GM23338 (cell line): ENCODE data around the gene MAGEB16. TPM values are rescaled to one million over a fixed set of nuclear protein-coding genes. Genes with fewer than 3 reads are reported as not detected.

Experiments used
- ATAC-seq: fragments of 200-7000 bp; cut with Tn5 transposase; 3 replicates; pipeline ENCODE4 v1.9.1; 2020
- DNase-seq: peaks from one replicate; pipeline ENCODE4 v3.0.0-alpha.2; 2015; ENCODE audit warnings: low spot score
- H2AFZ ChIP-seq: fragments of 200-600 bp; sonication (generic); 2 replicates; pipeline ENCODE4 v1.8.0; 2016; ENCODE audit warnings: antibody characterized with exemption, mild to moderate bottlenecking, moderate library complexity
- H3F3A ChIP-seq: fragments of 200-600 bp; sonication (generic); replicated peaks from 2 replicates; pipeline ENCODE4 v1.8.0; 2017; ENCODE audit warnings: antibody characterized with exemption, mixed run types, low read depth
- H3K27ac ChIP-seq: fragments of 200-600 bp; sonication (generic); 2 replicates; pipeline ENCODE4 v1.6.1; 2016; ENCODE audit warnings: low read depth
- H3K27me3 ChIP-seq: fragments of 200-600 bp; sonication (generic); 2 replicates; pipeline ENCODE4 v1.8.0; 2016; ENCODE audit warnings: mild to moderate bottlenecking, mixed run types, moderate library complexity; ENCODE audit not compliant: insufficient read depth
- H3K36me3 ChIP-seq: fragments of 200-600 bp; sonication (generic); 2 replicates; pipeline ENCODE4 v1.8.0; 2016; ENCODE audit warnings: mild to moderate bottlenecking; ENCODE audit not compliant: insufficient read depth
- H3K4me1 ChIP-seq: fragments of 200-600 bp; sonication (generic); 2 replicates; pipeline ENCODE4 v1.8.0; 2016; ENCODE audit warnings: mild to moderate bottlenecking, moderate library complexity; ENCODE audit not compliant: insufficient read depth
- H3K4me2 ChIP-seq: fragments of 200-600 bp; sonication (generic); 2 replicates; pipeline ENCODE4 v1.7.1; 2017; ENCODE audit warnings: mixed run types
- H3K4me3 ChIP-seq: fragments of 200-600 bp; sonication (generic); 2 replicates; pipeline ENCODE4 v1.6.1; 2016; ENCODE audit warnings: mixed run types
- H3K79me2 ChIP-seq: fragments of 200-600 bp; sonication (generic); replicated peaks from 2 replicates; pipeline ENCODE4 v1.8.0; 2017; ENCODE audit warnings: mild to moderate bottlenecking; ENCODE audit not compliant: insufficient read depth
- H3K9me2 ChIP-seq: fragments of 200-600 bp; sonication (generic); 2 replicates; pipeline ENCODE4 v1.8.0; 2017; ENCODE audit not compliant: insufficient read depth
- H4K20me1 ChIP-seq: fragments of 200-600 bp; sonication (generic); replicated peaks from 2 replicates; pipeline ENCODE4 v1.8.0; 2017; ENCODE audit warnings: mild to moderate bottlenecking; ENCODE audit not compliant: insufficient read depth
- H3K27ac Mint-ChIP-seq: 2 replicates; pipeline ENCODE4 v1.8.0; 2020; ENCODE audit warnings: inconsistent platforms, mild to moderate bottlenecking, moderate library complexity, mixed read lengths
- H3K27me3 Mint-ChIP-seq: 3 replicates; pipeline ENCODE4 v1.8.0; 2022; ENCODE audit warnings: low read depth, mild to moderate bottlenecking, moderate library complexity, mixed read lengths, inconsistent platforms; ENCODE audit not compliant: insufficient read depth, poor library complexity
- H3K36me3 Mint-ChIP-seq: 3 replicates; pipeline ENCODE4 v1.8.0; 2021; ENCODE audit warnings: low read depth, mild to moderate bottlenecking, inconsistent platforms, moderate library complexity, mixed read lengths
- H3K4me1 Mint-ChIP-seq: 3 replicates; pipeline ENCODE4 v1.8.0; 2020; ENCODE audit warnings: mild to moderate bottlenecking, inconsistent platforms, mixed read lengths
- H3K4me3 Mint-ChIP-seq: 3 replicates; pipeline ENCODE4 v1.8.0; 2021; ENCODE audit warnings: moderate library complexity, mild to moderate bottlenecking, inconsistent platforms, mixed read lengths
- H3K9me3 Mint-ChIP-seq: 3 replicates; pipeline ENCODE4 v1.8.0; 2020; ENCODE audit warnings: moderate library complexity, mild to moderate bottlenecking, inconsistent platforms, mixed read lengths
- CREB1 ChIP-seq: fragments of 250-450 bp; sonication (Bioruptor Pico); IDR thresholded peaks from 2 replicates; pipeline ENCODE4 v1.5.0; 2020; ENCODE audit warnings: low read depth, mild to moderate bottlenecking, moderate library complexity
- EZH2 ChIP-seq: fragments of 200-600 bp; sonication (generic); IDR thresholded peaks from one replicate; pipeline ENCODE4 v1.8.0; 2017; ENCODE audit warnings: antibody characterized with exemption, mild to moderate bottlenecking, low read depth; ENCODE audit not compliant: unreplicated experiment
- JUNB ChIP-seq: IDR thresholded peaks from one replicate; pipeline ENCODE4 v1.6.1; 2016; ENCODE audit warnings: antibody characterized with exemption; ENCODE audit not compliant: unreplicated experiment
- NANOG ChIP-seq: IDR thresholded peaks from 2 replicates; pipeline ENCODE4 v1.6.1; 2016; ENCODE audit warnings: antibody characterized with exemption, borderline replicate concordance
- POLR2AphosphoS5 ChIP-seq: IDR thresholded peaks from 2 replicates; pipeline ENCODE4 v1.6.1; 2016; ENCODE audit warnings: antibody characterized with exemption, low read depth
- ZNF331 ChIP-seq: fragments of 250-450 bp; sonication (Bioruptor Pico); IDR thresholded peaks from 2 replicates; pipeline ENCODE4 v1.5.0; 2020; ENCODE audit warnings: low read depth, mild to moderate bottlenecking, moderate library complexity
- polyA plus RNA-seq: library from polyadenylated mRNA; unstranded; fragments of >200 nt; fragmentation: Nextera tagmentation; extraction: Ambion mirVana; gene quantifications from 2 replicates; pipeline ENCODE4 v1.2.1, GENCODE V29; 2016
- total RNA-seq: library from RNA; depleted of rRNA; stranded (reverse); fragments of >200 nt; shearing (Covaris generic); gene quantifications from 2 replicates; pipeline ENCODE4 v1.2.3, GENCODE V29; 2014
- TF ChIP-seq, protein P1 (sequence below): IDR thresholded peaks from 2 replicates; pipeline ENCODE4 v1.6.1; 2016; ENCODE audit warnings: antibody characterized with exemption
- TF ChIP-seq, protein P2 (sequence below): fragments of 250-450 bp; sonication (Bioruptor Pico); IDR thresholded peaks from 2 replicates; pipeline ENCODE4 v1.5.0; 2020; ENCODE audit warnings: mild to moderate bottlenecking, moderate library complexity
- TF ChIP-seq, protein P3 (sequence below): IDR thresholded peaks from one replicate; pipeline ENCODE4 v1.6.1; 2018; ENCODE audit warnings: antibody characterized with exemption; ENCODE audit not compliant: unreplicated experiment

MAGEB16 gene
- total and polyA plus RNA-seq, 2 experiments from 2014 or later, result 0.42 TPM; not detected in 1

DNA sequence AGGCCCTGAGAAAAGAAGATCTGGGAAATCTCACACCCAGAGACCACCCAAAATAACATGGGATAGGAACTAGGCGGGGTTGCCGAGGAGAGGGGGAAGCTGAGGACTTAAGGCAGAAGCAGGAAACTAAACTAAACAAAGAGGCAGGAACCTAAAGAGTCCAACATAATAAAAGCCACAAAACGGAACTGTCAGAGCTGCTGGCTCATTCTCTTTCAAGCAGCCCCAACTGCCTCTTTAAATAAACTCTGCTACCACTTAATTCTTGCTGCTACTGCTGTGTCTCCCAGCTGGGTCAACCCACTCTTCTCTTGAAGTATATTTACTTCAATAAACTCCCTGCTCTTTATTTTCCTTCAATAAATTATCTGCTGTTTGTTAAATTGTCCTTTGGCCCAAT, 44.5 kb downstream of the MAGEB16 start (continued):
- TF ChIP-seq ZNF331 (no peak), NANOG (no peak), CREB1 (CRISPR knock-in tag) (no peak)
- TF ChIP-seq, protein P1, sequence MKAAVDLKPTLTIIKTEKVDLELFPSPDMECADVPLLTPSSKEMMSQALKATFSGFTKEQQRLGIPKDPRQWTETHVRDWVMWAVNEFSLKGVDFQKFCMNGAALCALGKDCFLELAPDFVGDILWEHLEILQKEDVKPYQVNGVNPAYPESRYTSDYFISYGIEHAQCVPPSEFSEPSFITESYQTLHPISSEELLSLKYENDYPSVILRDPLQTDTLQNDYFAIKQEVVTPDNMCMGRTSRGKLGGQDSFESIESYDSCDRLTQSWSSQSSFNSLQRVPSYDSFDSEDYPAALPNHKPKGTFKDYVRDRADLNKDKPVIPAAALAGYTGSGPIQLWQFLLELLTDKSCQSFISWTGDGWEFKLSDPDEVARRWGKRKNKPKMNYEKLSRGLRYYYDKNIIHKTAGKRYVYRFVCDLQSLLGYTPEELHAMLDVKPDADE, result no peak
- TF ChIP-seq, protein P2, sequence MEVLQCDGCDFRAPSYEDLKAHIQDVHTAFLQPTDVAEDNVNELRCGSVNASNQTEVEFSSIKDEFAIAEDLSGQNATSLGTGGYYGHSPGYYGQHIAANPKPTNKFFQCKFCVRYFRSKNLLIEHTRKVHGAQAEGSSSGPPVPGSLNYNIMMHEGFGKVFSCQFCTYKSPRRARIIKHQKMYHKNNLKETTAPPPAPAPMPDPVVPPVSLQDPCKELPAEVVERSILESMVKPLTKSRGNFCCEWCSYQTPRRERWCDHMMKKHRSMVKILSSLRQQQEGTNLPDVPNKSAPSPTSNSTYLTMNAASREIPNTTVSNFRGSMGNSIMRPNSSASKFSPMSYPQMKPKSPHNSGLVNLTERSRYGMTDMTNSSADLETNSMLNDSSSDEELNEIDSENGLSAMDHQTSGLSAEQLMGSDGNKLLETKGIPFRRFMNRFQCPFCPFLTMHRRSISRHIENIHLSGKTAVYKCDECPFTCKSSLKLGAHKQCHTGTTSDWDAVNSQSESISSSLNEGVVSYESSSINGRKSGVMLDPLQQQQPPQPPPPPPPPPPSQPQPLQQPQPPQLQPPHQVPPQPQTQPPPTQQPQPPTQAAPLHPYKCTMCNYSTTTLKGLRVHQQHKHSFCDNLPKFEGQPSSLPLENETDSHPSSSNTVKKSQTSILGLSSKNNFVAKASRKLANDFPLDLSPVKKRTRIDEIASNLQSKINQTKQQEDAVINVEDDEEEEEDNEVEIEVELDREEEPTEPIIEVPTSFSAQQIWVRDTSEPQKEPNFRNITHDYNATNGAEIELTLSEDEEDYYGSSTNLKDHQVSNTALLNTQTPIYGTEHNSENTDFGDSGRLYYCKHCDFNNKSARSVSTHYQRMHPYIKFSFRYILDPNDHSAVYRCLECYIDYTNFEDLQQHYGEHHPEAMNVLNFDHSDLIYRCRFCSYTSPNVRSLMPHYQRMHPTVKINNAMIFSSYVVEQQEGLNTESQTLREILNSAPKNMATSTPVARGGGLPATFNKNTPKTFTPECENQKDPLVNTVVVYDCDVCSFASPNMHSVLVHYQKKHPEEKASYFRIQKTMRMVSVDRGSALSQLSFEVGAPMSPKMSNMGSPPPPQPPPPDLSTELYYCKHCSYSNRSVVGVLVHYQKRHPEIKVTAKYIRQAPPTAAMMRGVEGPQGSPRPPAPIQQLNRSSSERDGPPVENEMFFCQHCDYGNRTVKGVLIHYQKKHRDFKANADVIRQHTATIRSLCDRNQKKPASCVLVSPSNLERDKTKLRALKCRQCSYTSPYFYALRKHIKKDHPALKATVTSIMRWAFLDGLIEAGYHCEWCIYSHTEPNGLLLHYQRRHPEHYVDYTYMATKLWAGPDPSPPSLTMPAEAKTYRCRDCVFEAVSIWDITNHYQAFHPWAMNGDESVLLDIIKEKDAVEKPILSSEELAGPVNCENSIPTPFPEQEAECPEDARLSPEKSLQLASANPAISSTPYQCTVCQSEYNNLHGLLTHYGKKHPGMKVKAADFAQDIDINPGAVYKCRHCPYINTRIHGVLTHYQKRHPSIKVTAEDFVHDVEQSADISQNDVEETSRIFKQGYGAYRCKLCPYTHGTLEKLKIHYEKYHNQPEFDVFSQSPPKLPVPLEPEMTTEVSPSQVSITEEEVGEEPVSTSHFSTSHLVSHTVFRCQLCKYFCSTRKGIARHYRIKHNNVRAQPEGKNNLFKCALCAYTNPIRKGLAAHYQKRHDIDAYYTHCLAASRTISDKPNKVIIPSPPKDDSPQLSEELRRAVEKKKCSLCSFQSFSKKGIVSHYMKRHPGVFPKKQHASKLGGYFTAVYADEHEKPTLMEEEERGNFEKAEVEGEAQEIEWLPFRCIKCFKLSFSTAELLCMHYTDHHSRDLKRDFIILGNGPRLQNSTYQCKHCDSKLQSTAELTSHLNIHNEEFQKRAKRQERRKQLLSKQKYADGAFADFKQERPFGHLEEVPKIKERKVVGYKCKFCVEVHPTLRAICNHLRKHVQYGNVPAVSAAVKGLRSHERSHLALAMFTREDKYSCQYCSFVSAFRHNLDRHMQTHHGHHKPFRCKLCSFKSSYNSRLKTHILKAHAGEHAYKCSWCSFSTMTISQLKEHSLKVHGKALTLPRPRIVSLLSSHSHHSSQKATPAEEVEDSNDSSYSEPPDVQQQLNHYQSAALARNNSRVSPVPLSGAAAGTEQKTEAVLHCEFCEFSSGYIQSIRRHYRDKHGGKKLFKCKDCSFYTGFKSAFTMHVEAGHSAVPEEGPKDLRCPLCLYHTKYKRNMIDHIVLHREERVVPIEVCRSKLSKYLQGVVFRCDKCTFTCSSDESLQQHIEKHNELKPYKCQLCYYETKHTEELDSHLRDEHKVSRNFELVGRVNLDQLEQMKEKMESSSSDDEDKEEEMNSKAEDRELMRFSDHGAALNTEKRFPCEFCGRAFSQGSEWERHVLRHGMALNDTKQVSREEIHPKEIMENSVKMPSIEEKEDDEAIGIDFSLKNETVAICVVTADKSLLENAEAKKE (CRISPR knock-in tag), result no peak

DNA sequence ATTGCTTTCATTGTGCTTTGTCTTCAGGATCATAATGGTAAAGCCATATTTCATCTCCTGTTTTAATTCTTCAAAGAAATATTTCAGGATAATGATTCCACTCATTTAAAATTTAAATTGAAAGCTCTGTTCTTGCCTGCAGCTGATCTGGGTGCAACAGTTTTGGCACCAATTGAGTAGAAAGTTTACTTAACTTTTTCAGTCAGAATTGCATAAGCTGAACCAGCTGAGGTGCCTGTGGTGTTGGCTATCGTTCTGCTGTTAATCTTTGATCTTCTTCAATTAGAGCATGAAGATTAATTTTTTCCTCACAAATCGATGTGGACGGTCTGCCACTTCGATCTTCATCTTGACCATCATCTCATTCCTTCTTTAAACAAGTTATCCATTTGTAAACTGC, 49.6 kb downstream of the MAGEB16 start:
- Mint-ChIP-seq H3K4me3 (no peak overlapping the region), H3K4me1 (no peaks in the 10 kb centered on the region), H3K27me3 (no peaks in the 10 kb centered on the region), H3K9me3 (no peaks in the 10 kb centered on the region), H3K36me3 (no peaks in the 10 kb centered on the region; the same call in 2 of the 3 replicates), H3K27ac (no peak overlapping the region)
- no peak for DNase-seq
- Histone ChIP-seq H3K4me1 (no peaks in the 10 kb centered on the region), H3K27me3 (no peaks in the 10 kb centered on the region), H3K4me2 (no peak overlapping the region), H2AFZ (no peak overlapping the region), H4K20me1 (no peaks in the 10 kb centered on the region), H3K36me3 (no peaks in the 10 kb centered on the region), H3K9me2 (no peaks in the 10 kb centered on the region), H3K27ac (no peak overlapping the region), H3K4me3 (no peak overlapping the region), H3F3A (no peaks in the 10 kb centered on the region), H3K79me2 (no peaks in the 10 kb centered on the region)
- ATAC-seq, result no peak
- no peak for TF ChIP-seq JUNB
- no peak for TF ChIP-seq POLR2AphosphoS5
- TF ChIP-seq EZH2, result no peak
- TF ChIP-seq, protein P3, sequence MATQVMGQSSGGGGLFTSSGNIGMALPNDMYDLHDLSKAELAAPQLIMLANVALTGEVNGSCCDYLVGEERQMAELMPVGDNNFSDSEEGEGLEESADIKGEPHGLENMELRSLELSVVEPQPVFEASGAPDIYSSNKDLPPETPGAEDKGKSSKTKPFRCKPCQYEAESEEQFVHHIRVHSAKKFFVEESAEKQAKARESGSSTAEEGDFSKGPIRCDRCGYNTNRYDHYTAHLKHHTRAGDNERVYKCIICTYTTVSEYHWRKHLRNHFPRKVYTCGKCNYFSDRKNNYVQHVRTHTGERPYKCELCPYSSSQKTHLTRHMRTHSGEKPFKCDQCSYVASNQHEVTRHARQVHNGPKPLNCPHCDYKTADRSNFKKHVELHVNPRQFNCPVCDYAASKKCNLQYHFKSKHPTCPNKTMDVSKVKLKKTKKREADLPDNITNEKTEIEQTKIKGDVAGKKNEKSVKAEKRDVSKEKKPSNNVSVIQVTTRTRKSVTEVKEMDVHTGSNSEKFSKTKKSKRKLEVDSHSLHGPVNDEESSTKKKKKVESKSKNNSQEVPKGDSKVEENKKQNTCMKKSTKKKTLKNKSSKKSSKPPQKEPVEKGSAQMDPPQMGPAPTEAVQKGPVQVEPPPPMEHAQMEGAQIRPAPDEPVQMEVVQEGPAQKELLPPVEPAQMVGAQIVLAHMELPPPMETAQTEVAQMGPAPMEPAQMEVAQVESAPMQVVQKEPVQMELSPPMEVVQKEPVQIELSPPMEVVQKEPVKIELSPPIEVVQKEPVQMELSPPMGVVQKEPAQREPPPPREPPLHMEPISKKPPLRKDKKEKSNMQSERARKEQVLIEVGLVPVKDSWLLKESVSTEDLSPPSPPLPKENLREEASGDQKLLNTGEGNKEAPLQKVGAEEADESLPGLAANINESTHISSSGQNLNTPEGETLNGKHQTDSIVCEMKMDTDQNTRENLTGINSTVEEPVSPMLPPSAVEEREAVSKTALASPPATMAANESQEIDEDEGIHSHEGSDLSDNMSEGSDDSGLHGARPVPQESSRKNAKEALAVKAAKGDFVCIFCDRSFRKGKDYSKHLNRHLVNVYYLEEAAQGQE, result no peak
- TF ChIP-seq NANOG, result no peak
